Activated CD4-positive, alpha-beta T cell treated with anti-CD3 and anti-CD28 coated beads for 1 hour (primary cell): Measurements from ENCODE around the gene ST8SIA1.

ENCODE experiments used
- DNase-seq: peaks from one replicate; pipeline ENCODE4 v3.0.0-alpha.2; 2020

The ST8SIA1 gene

GRCh38 chr12:22282283-22282682, 52.2 kb downstream of the ST8SIA1 start:
- no peak for DNase-seq

DNA sequence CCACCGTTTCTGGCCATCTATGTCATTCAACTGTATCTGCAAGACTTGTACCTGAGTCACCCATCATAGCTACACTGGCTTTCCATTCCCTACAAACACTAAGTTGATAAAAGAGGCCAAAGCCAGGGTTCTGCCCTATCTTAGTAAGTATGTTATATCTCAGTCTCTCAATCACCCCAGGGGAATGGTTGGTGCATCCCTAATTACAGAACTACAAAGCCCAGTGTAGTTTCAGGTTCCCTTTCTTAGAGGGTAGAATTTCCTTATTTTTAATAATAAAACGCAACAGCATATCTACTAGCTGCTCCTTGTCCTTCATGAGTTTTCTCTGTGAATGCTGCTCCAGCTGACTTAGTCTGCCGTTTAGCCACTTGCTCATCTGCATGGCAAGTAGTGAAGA, 57.6 kb downstream of the ST8SIA1 start:
- no peak for DNase-seq

GRCh38 chr12:22276313-22276712, 58.2 kb downstream of the ST8SIA1 start:
- no peak for DNase-seq

GRCh38 chr12:22275843-22276242, 58.7 kb downstream of the ST8SIA1 start:
- no peak for DNase-seq

- no peak for DNase-seq
Observed at GRCh38 chr12:22272335-22273151, 62.0 kb downstream of the ST8SIA1 start.

DNA sequence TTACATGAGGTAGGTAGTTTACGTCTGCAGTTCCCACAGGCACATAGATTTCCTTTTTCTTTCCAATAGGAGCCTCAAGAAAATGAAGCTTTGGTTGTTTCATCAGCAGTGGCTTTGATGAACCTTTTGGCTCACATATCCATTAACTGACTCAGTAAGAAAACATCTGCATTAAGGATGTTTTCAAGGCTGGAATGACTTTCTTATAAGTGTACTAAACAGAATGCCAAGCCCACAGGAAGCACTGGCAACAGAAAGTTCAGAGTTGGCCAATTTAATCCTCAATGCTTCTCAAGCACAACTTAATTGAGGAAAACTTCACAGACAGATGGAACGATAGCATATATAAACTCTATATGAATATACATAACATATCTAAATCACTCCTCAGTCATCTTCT, 63.5 kb downstream of the ST8SIA1 start:
- no peak for DNase-seq

- no peak for DNase-seq
Observed at GRCh38 chr12:22268973-22269372, 65.5 kb downstream of the ST8SIA1 start.

GRCh38 chr12:22268406-22268805, 66.1 kb downstream of the ST8SIA1 start:
- DNase-seq: no peak

- DNase-seq: no peak
Observed at GRCh38 chr12:22266101-22266500, 68.4 kb downstream of the ST8SIA1 start.

DNA sequence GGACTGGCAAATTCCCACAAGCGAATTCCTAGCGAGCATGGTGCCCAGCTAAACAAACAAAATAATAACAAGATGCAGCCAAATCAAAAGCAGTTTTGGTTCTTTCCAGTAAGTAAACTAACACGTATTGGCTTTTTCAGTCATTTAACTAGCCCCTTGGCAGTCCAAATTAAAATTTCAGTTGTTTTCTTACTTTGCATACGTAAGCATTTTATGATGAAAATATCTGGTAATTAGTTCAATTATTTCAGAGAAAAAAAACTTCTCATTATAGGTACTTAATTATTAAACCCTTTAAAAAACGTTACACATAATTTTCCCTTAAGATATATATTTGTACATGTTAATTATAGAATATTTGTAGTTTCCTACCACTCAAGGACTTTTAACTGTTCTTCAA, 70.1 kb downstream of the ST8SIA1 start:
- DNase-seq: no peak

GRCh38 chr12:22262309-22262708, 72.2 kb downstream of the ST8SIA1 start:
- no peak for DNase-seq

GRCh38 chr12:22257100-22257499, 77.4 kb downstream of the ST8SIA1 start:
- DNase-seq: no peak

DNA sequence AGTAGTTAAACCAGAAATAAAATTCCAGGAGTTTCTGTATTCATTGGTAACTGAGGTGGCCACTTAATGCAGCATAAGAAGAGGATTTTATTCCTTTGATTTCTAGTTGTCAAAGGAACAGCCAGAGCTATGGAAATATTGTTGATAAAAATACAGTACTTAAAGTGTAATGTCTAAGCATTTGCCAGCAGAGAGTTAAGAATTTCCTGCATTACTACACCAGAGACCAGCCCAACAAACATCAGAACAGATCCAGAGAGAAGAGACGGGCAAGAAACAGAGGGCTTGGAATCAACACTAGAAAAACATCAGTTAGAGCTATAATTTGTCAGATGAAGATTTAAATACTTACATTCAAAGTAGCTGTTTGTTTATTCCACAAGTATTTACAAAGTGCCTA, 77.9 kb downstream of the ST8SIA1 start:
- no peak for DNase-seq

DNA sequence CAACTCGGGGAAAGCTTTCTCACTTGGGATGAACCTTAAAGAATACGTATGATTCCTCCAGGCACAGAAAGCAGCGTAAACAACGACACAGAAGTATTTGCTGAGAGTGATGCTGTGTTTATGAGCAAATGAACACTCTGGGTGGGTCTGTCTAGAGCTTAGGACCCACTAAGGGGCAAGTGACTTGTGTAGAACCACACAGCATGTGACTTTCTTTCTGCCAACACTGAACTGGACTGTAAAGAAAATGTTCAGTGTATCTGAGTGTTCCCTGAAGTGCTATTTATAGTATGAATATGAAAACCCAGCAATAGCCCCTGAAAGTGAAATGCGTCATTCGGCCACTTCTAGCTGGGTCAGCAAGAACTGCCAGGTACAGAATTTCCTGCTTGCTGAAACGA, 78.5 kb downstream of the ST8SIA1 start:
- no peak for DNase-seq

DNA sequence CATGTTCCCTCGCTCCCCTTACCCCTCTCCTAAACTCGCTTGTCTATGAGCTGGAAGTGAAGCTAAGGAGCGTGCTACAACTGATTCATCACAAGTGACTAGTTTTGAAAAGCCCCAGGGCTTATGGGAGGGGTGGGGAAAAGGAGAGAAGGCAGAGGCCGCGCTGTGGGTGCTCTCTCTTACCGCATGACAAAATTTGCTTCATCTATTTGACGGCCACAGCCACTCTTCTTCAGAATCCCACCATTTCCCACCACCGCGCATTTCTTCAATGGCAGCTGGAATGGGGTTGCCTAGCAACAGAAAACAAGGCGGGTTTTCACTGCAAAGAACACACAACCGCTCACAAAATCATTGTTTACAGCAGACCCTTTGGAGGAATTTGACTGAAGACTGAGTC, 79.4 kb downstream of the ST8SIA1 start:
- no peak for DNase-seq

DNA sequence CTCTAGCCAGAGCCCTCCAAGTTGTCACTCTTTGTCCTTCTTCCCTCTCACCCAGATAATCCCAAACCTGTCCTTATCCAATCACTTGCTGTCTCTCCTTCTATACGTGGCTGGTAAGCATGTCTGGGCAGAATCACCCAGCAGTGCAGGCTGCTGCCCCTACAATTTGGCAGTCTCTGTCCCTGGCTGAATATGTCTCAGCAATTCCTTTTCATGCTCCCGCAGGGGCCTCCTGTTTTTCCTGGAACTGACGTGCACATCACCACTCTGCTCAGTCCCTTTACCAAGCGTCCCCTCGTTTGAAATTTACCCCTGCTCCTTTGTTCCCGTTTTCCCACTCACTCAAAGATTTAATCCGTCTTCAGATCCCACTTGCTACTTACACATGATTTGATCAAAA, 80.0 kb downstream of the ST8SIA1 start:
- no peak for DNase-seq

DNA sequence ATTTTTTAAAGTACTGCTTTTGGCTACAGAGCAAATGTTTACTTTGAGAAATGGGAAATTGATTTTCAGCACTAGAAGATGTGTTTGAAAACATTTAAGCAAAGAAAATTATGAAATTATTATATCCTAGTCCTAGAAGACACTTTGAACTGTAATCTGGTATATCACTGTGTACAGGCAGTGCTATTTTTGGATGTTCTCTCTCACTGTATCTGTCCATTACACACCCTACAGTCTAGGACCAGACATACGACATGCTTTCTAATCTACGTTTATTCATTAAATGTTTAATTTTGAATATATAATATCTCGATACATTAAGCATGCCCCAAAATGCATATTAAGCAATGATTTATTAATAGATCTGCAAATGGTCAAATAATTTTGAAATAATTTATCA, 82.5 kb downstream of the ST8SIA1 start:
- DNase-seq: no peak

DNA sequence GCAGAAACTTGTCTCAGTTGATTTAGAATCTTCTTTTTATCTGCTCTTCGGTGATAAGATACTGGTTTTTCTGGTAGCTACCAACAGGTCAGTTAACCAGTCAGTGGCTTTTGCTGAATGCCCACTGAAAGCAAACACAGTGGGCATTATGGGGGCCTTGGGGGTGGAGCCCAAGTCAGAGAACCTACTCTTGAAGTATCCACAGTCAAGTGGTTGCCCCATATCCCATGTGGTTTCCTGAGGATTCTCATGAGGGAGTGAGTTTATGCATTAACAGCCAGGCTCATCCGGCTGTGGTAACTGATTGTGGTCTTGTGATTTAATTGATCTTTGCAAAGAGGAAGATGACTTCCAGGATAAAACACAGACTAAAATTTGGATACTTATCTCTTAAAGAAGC, 83.7 kb downstream of the ST8SIA1 start:
- no peak for DNase-seq

- DNase-seq: no peak
Observed at GRCh38 chr12:22248571-22249115, 85.9 kb downstream of the ST8SIA1 start.

- no peak for DNase-seq
Observed at GRCh38 chr12:22248121-22248520, 86.4 kb downstream of the ST8SIA1 start.

DNA sequence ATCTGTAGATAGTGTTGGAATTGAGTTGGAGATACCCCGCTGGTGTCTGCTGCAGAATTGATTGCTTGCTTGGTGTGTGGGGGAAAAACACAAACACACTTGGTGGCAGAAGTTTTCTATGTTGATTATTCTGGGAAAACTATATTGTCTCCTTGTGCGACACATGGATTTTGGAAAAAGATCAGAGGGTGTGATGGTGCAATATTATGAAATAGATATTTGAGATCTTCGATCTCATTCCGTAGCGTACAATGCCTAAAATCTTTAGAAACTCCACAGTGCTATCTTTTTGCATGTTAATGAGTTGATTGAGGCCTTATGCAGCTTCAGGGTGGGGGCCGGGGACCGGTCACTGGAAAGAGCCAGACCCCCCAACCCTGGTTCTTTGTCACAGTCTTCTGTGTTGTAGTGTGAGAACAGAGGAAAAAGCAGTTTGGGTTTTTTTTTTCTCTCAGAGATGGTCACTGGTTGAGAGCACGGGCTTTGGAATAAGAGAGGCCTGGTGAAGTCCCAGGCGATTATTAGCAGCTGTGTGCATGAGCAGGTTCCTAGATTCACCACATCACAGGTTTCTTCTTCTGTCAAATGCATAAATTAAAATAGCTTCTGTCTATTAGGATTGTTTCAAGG, 88.2 kb downstream of the ST8SIA1 start:
- no peak for DNase-seq

DNA sequence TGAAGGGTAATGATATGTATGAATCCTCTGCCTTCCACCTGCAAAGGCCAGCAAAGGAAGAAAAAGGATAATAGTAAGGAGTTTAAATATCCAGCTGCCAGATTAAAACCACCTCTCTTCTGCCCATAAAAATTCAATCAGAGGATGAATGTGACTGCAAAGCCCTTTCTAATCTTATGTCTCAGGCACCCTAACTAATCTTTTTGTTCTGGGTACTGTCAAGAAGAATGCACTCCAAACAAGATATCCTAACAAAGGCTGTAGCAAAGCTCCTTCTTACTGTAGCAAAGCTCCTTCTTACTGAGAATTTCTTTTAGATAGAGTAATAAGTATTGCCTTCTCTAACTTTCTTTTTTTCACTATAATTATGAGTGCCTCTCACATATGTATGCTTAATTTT, 91.8 kb downstream of the ST8SIA1 start:
- DNase-seq: no peak

DNA sequence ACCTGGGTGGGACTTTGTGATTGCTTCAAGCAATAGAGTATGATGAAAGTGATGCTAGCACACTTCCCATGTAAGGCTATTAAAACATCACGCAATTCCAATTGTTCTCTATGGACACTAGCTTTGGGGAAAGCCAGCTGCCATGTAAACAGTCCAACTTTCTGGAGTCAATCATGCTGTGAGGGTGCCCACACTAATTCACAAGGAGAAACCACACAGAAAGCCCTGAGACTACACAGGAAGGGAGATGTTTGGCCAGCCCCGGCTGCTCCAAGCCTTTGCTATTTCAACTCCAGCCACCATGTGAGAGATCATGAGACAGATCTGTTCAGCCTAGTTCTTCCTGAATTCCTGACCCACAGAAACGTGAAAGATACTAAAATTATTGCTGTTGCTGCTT, 96.3 kb downstream of the ST8SIA1 start:
- DNase-seq: no peak

DNA sequence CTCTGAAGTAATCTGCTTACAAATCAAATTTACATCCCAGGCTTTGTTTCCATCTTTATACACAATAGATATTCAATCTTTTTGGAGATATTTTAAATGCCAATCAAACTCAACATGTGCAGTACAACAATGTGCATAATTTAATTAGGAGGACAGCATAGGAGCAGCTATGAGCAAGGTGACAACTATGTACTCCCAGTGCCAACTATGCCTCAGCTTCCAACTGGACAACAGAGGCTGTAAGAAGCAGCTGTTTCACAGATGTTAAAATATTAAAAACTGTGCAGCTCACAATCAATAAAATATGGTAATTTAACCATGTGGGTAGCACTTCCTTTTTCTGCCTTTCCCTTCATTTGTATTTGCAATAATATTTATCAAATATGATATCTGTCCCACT, 99.9 kb downstream of the ST8SIA1 start:
- DNase-seq: no peak

DNA sequence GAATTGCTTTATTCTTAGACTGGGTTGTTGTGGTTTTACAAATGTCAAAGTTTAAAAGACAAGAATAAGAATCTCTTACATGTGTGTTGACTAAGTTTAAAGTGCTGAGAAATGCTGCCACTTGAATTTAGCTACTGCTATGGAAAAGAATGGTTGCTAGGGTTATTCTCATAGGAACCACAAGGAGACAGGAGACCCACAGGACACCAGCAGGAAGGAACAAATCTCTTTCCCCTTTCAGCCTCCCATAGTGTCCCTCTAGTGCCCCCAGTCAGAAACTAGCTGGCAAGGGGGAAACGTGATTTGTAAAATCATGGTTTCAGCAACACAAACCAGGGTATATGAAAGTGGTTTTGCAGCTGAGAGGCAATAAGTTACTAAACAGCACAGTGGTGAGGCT, 102.7 kb downstream of the ST8SIA1 start:
- DNase-seq: no peak
